Bronchial epithelial cell (primary cell): ENCODE results near the gene RPL11. TPM values are rescaled to one million over a fixed set of nuclear protein-coding genes. Genes with fewer than 3 reads are reported as not detected.
"Not testable (repeated sequence)": the region's sequence is repeated elsewhere in the genome, so short reads cannot be mapped to it uniquely, and the experiment has no call there.

Source experiments
- DNase-seq: peaks from one replicate; pipeline ENCODE4 v3.0.0-alpha.2; 2010; ENCODE audit warnings: low read depth
- FAIRE-seq: peaks from 2 replicates; lab custom pipeline; 2011; peaks lifted over from hg19 to GRCh38; lab: Jason Lieb, UNC
- H3K27me3 ChIP-seq: 2 replicates; pipeline ENCODE4 v1.5.1; 2011; ENCODE audit warnings: low read length; ENCODE audit not compliant: control insufficient read depth, insufficient read depth
- H3K36me3 ChIP-seq: 2 replicates; pipeline ENCODE4 v1.5.1; 2011; ENCODE audit warnings: low read length; ENCODE audit not compliant: control insufficient read depth, insufficient read depth
- H3K4me3 ChIP-seq: 2 replicates; pipeline ENCODE4 v1.5.1; 2011; ENCODE audit warnings: mild to moderate bottlenecking, low read depth, low read length, control low read depth
- total RNA-seq: library from RNA; depleted of rRNA; stranded (reverse); fragments of >200 nt; gene quantifications from 2 replicates; pipeline ENCODE4 v1.2.1, GENCODE V29; 2014
- TF ChIP-seq, protein P1 (sequence below): IDR thresholded peaks from 2 replicates; pipeline ENCODE4 v1.5.1; 2011; ENCODE audit warnings: mild to moderate bottlenecking, moderate library complexity, low read length, control low read depth, inconsistent platforms; ENCODE audit not compliant: insufficient read depth, severe bottlenecking

The RPL11 gene
- total RNA-seq, 1 donor from 2014 or later: 1,896 TPM

DNA sequence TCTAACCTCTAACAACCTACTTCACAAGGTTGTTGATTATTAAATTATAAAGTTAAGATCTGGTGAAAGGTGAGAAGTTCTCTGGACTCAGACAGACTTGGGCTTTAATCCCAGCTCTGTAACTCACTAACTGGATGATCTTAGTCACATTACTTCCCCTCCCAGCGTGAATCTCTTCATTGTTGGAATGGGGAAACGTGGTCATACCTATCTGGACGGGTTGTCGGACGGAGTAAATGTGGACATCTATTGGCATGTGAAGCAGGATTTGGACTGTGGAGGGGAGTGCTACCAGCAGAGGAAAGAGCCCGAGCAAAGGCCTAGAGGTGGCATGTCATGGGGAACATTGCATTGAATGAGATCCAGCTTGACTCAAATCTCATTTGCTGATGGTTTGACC, 45.1 kb upstream of the RPL11 start:
- FAIRE-seq (no peak), DNase-seq (no peak)
- H3K4me3 ChIP-seq: no peak overlapping the region
- TF ChIP-seq, protein P1, sequence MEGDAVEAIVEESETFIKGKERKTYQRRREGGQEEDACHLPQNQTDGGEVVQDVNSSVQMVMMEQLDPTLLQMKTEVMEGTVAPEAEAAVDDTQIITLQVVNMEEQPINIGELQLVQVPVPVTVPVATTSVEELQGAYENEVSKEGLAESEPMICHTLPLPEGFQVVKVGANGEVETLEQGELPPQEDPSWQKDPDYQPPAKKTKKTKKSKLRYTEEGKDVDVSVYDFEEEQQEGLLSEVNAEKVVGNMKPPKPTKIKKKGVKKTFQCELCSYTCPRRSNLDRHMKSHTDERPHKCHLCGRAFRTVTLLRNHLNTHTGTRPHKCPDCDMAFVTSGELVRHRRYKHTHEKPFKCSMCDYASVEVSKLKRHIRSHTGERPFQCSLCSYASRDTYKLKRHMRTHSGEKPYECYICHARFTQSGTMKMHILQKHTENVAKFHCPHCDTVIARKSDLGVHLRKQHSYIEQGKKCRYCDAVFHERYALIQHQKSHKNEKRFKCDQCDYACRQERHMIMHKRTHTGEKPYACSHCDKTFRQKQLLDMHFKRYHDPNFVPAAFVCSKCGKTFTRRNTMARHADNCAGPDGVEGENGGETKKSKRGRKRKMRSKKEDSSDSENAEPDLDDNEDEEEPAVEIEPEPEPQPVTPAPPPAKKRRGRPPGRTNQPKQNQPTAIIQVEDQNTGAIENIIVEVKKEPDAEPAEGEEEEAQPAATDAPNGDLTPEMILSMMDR: no peak
- H3K27me3 ChIP-seq: no peaks in the 10 kb centered on the region
- H3K36me3 ChIP-seq: no peaks in the 10 kb centered on the region

DNA sequence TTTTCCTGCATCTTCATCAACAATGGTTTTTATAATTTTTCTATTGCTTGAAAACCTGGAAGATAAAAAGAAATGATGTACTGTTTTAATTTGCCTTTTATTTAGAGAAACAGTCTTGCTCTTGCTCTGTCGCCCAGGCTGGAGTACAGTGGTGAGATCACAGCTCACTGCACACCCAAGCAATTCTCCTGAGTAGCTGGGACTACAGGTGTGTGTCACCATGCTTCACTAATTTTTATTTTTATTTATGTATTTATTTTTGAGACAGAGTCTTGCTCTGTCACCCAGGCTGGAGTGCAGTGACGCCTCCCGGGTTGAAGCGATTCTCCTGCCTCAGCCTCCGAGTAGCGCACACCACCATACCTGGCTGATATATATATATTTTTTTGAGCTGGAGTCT, 43.0 kb upstream of the RPL11 start:
- no peak overlapping the region for H3K4me3 ChIP-seq
- TF ChIP-seq, protein P1: no peak
- H3K36me3 ChIP-seq: no peaks in the 10 kb centered on the region
- FAIRE-seq: no peak
- no peak for DNase-seq
- H3K27me3 ChIP-seq: no peaks in the 10 kb centered on the region

DNA sequence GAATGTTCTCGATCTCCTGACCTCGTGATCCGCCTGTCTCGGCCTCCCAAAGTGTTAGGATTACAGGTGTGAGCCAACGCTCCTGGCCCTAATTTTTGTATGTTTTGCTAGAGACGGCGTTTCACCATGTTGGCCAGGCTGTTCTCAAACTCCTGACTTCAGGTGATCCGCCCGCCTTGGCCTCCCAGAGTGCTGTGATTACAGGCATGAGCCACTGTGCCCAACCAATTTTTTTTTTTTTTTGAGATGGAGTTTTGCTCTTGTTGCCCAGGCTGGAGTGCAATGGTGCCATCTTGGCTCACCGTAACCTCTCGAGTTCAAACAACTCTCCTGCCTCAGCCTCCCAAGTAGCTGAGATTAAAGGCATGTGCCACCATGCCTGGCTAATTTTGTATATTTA, 42.4 kb upstream of the RPL11 start:
- not testable (repeated sequence) for FAIRE-seq, DNase-seq, H3K4me3 ChIP-seq, H3K36me3 ChIP-seq, H3K27me3 ChIP-seq

DNA sequence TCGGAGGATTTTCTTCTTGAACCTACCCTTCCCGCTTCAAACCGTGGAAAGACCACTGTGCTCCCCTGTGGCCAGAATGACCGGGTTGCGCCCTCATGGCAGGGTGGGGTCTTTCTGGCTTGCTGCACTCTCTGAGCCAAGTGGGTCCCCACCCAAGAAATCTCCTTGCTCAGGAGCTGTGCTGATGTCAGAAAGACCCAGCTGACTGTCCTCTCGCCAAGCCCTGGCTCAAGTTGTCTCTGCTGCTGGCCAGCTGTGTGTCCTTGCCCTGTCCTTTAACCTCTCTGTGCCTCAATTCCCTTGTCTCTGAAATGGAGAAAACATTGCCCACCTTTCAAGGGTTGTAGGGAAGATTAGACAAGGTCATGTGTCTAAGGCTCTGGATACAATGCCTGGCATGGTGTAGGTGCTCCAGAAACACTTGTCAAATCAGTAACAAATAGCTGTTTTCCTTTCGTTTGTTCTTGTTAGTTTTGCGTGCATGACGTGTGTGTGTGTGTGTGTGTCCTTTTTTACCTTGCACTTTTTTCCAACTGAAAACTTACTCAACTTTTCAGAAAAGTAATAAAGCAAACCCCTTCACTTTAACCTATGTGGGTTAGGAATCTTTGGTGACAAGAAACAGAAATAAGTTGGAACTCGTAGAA, 41.1 kb upstream of the RPL11 start:
- H3K36me3 ChIP-seq: no peaks in the 10 kb centered on the region
- peak; percentile 7 for FAIRE-seq
- TF ChIP-seq, protein P1: no peak
- DNase-seq: no peak
- H3K4me3 ChIP-seq: no peak overlapping the region
- no peaks in the 10 kb centered on the region for H3K27me3 ChIP-seq

DNA sequence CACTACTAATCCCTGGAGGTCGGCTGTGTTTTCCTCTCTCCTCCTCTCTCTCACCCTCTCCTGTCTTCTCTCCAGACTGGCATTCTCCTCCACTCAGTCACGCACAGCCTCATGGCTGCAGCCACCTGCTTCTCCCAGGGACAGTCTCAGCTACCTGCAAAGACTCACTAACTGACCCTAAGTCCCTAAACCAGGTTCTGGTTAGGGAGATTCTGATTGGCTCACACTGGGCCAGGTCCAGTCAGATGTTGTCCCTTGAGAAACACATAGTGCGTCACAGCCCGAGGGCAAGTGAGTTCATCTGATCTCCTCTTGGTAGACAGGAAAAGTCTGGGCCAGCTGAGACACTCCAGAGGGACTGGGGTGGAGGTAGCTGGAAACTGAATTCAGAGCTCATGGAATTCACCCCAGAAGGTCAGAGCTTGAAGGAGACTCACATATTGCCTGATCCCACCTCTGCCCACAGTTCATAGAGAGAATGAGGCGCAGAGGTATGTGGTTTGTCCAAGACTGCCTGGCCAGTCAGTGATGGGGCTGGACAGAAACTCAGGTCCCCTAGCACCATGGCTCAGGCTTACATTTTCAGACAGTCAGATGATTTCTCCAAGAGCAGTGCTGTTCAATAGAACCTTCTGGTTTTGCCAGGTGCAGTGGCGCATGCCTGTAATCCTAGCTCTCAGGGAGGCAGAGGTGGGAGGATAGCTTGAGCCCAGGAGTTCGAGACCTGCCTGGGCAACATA, 40.4 kb upstream of the RPL11 start:
- Histone ChIP-seq H3K27me3 (no peaks in the 10 kb centered on the region), H3K4me3 (no peak overlapping the region), H3K36me3 (no peaks in the 10 kb centered on the region)
- peak; percentile 92 for FAIRE-seq
- TF ChIP-seq, protein P1: no peak
- DNase-seq: peak; percentile 82

DNA sequence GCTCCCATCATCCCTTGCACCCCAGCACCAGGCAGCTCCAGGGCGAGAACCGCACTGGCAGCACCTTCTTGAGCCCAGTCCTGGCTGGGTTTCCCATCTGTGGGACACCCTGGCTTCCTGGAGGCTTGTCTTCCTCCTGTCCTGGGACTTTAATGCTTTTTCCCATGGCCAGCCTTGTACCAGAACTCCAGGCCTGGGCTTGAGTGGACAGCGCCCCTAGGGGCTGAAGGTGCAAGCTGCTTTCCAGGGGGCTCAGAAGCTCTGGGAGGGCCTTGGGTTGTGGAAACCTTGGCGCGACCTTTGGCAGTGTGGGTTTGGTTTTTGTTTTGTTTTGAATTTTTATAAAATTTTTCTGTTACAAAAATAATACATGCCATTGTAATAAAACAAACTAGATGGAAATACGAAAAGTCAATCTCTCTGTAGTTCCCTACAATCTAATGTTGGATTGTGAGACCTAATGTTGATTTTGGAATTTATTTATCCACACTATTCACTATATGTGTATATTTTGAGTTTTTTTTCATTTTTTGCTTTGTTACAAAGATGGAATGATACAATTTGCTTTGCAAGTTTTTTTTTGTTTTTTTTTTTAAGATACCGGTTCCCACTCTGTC, 33.8 kb upstream of the RPL11 start:
- no peaks in the 10 kb centered on the region for H3K27me3 ChIP-seq
- TF ChIP-seq, protein P1: peak; percentile 85
- no peak overlapping the region for H3K4me3 ChIP-seq
- FAIRE-seq (no peak), DNase-seq (peak; percentile 34)
- H3K36me3 ChIP-seq: no peaks in the 10 kb centered on the region
